Measurements from ENCODE around the gene EMP1. TPM values are rescaled to one million over a fixed set of nuclear protein-coding genes. Genes with fewer than 3 reads are reported as not detected.

EMP1 gene
- total and polyA plus RNA-seq, 2 of the 13 experiments (the other 11 are each of a cell fraction or from before 2014, with no cell fraction given): 0.13 to 0.61 TPM

- Histone ChIP-seq H2AFZ (ENCODE audit: low read length) (no peak overlapping the region), H3K79me2 (ENCODE audit: insufficient read depth, low read length) (no peaks in the 10 kb centered on the region), H4K20me1 (ENCODE audit: insufficient read depth, low read length) (no peaks in the 10 kb centered on the region), H3K27me3 (ENCODE audit: control insufficient read depth in 1 of 2, insufficient read depth in 2 of 2, low read length in 2 of 2) (0 out of 5 replicates have a peak, but pooled peaks cover 0 to under 1% of the 10 kb centered on the region in 2 experiments), H3K36me3 (replicated peaks in 1 of 2; ENCODE audit: control insufficient read depth in 1 of 2, insufficient read depth in 2 of 2, low read length in 2 of 2) (no peaks in the 10 kb centered on the region), H3K9me3 (ENCODE audit: low read length) (no peaks in the 10 kb centered on the region), H3K4me1 (ENCODE audit: insufficient read depth, low read length) (peaks cover 9% of the 10 kb centered on the region), H3K27ac (ENCODE audit: extremely low read length, insufficient read depth, low read length) (no peak overlapping the region), H3K4me3 (replicated peaks in 1 of 3; ENCODE audit: insufficient read depth in 1 of 3, low read depth in 2 of 3, low read length in 3 of 3) (no peak overlapping the region), H3K9ac (ENCODE audit: insufficient read depth, low read depth, low read length) (no peak overlapping the region), H3K4me2 (ENCODE audit: low read depth, low read length) (no peak overlapping the region)
- FAIRE-seq (no peak), ATAC-seq (no peak), DNase-seq (ENCODE audit: low spot score) (no peak)
- intact Hi-C loops (cut with micrococcal nuclease; ENCODE audit: unreplicated experiment): no loop called here
- no TSS peak for BruUV-seq (replicated peaks)
- ChIA-PET POLR2A (no interaction called here), CTCF (ENCODE audit: low intra/inter-chr PET ratio, low total read pairs) (no interaction called here)
- WGBS (ENCODE audit: low lambda C conversion rate): 85% methylated on average over 2 of the region's 5 CpGs
- in situ Hi-C loops (cut with HindIII; ENCODE audit: extremely low pct_ligation_motif_present, low pct_unique_long_range_greater_than_20kb): loop anchor here (25.0 kb wide), 1 partner anchor 435 kb away; the partner anchor contains the start of gene APOLD1
- TF ChIP-seq RAD21 (CRISPR knock-in tag; IDR thresholded peaks at IDR 0.05) (no peak), NRL (CRISPR knock-in tag; IDR thresholded peaks at IDR 0.05; ENCODE audit: borderline replicate concordance) (no peak), PRPF4 (IDR thresholded peaks at IDR 0.05; ENCODE audit: low read depth, low read length, poor library complexity, severe bottlenecking) (no peak), SKI (IDR thresholded peaks at IDR 0.05; ENCODE audit: partially characterized antibody) (no peak), THAP9 (CRISPR knock-in tag; IDR thresholded peaks at IDR 0.05; ENCODE audit: borderline replicate concordance) (no peak), TOE1 (CRISPR knock-in tag; IDR thresholded peaks at IDR 0.05) (no peak), HNRNPL (IDR thresholded peaks at IDR 0.05; ENCODE audit: low read depth, low read length) (no peak), NKX3-1 (CRISPR knock-in tag; IDR thresholded peaks at IDR 0.05) (no peak), ZKSCAN1 (IDR thresholded peaks at IDR 0.05; ENCODE audit: low read length) (no peak), ZNF10 (CRISPR knock-in tag; IDR thresholded peaks at IDR 0.05; ENCODE audit: borderline replicate concordance, low read depth) (no peak), SUZ12 (IDR thresholded peaks at IDR 0.05; ENCODE audit: low read depth, low read length) (no peak), RFXANK (CRISPR knock-in tag; IDR thresholded peaks at IDR 0.05) (no peak), ZBTB38 (CRISPR knock-in tag; IDR thresholded peaks at IDR 0.05) (no peak), ZXDC (CRISPR knock-in tag; IDR thresholded peaks at IDR 0.05) (no peak), ZBTB21 (CRISPR knock-in tag; IDR thresholded peaks at IDR 0.05) (no peak), NR3C1 (CRISPR knock-in tag; IDR thresholded peaks at IDR 0.05) (no peak)
- TF ChIP-seq, protein P1, sequence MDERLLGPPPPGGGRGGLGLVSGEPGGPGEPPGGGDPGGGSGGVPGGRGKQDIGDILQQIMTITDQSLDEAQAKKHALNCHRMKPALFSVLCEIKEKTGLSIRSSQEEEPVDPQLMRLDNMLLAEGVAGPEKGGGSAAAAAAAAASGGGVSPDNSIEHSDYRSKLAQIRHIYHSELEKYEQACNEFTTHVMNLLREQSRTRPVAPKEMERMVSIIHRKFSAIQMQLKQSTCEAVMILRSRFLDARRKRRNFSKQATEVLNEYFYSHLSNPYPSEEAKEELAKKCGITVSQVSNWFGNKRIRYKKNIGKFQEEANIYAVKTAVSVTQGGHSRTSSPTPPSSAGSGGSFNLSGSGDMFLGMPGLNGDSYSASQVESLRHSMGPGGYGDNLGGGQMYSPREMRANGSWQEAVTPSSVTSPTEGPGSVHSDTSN (CRISPR knock-in tag; IDR thresholded peaks at IDR 0.05): no peak
- TF ChIP-seq, protein P2, sequence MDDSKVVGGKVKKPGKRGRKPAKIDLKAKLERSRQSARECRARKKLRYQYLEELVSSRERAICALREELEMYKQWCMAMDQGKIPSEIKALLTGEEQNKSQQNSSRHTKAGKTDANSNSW (CRISPR knock-in tag; IDR thresholded peaks at IDR 0.05; ENCODE audit: borderline replicate concordance): no peak
- TF ChIP-seq, protein P3, sequence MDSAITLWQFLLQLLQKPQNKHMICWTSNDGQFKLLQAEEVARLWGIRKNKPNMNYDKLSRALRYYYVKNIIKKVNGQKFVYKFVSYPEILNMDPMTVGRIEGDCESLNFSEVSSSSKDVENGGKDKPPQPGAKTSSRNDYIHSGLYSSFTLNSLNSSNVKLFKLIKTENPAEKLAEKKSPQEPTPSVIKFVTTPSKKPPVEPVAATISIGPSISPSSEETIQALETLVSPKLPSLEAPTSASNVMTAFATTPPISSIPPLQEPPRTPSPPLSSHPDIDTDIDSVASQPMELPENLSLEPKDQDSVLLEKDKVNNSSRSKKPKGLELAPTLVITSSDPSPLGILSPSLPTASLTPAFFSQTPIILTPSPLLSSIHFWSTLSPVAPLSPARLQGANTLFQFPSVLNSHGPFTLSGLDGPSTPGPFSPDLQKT (CRISPR knock-in tag; IDR thresholded peaks at IDR 0.05; ENCODE audit: borderline replicate concordance): no peak
Measured at GRCh38 chr12:13222076-13222475, 25.6 kb downstream of the EMP1 start.

Data from HepG2 (cell line).